Skin of body (tissue), 2 donors: Measurements from ENCODE around the gene RTN3. TPM values are rescaled to one million over a fixed set of nuclear protein-coding genes. Genes with fewer than 3 reads are reported as not detected.
"Not testable (repeated sequence)": the region's sequence is repeated elsewhere in the genome, so short reads cannot be mapped to it uniquely, and the experiment has no call there.

Experiments
- DNase-seq: peaks from one replicate; lab custom pipeline; 2025; lab: John Stamatoyannopoulos, UW
- total RNA-seq: library from RNA; depleted of rRNA; stranded (reverse); fragments of >200 nt; gene quantifications from one replicate; pipeline ENCODE4 v1.2.3, GENCODE V29; 2014

RTN3 gene
- total RNA-seq, 1 donor from 2014 or later: 60.0 TPM

DNA sequence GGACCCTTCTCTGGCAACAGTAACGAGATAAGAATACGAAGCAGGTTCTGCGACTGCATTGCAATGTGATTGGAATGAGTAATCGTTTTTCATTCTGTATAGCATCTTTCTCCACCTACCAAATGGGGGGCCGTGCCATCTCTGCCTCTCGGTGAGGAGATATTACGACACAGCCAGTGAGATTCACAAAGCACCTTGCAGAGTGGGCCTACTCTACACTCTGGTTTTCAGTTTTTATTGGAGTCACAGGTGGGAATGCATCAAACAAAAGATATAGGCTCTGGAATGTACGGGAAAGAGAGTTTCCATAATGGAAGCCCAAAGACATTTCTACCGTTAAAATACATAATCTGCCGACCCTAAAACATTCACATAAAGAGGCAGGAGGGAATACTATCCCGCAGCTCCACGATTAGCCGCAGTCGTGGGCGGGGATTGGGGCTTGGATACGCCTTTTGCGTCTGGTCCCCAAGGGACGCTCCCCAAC lies 423 bp upstream of the RTN3 start:
- no peak for DNase-seq

DNA sequence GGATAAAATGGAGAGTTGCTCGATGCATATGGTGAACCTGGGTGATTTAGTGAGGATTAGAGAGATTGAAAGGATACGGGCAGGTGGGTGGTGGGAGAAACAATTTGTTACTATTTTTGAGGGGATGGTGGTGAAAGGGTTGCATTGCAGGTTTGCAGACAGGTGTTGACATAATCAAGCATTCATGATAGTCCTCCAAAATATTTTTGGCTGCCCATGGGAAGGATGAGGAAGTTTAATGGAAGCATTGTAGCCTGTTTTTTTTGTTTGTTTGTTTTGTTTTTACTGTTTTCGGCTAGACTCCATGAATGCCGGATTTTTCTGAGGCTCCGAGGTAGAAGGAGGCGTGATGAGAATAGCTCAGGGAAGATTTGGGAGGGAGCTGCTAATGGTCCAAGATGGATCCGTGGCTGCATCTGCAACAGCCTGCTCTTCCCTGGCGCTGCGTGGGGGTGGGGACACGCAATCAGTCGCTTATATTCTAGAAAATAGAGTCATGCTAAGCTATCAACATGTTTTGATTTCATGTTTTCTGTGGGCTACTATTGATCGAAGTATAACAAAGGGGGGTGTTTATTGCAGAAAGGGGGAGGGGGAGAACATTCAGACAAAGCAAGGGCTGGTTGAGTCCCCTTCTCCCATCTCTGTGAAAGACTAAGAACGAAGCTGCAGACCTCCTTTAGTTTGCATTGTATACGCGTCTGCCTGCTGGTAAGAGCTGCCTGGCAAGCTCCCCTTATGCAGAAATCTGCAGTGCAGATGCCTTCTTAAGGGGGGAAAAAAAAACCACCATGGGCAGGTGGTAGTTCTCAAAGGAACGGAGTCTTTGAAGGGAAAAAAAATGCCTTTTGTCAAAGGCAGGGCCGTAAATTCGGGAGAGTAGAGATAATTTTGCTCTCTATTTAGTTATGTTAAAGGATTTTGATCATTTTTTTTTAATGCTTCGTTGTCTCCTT lies 1.0 kb downstream of the RTN3 start:
- DNase-seq: peak; percentile 68

- no peak for DNase-seq
Measured at GRCh38 chr11:63683133-63683991, 2.1 kb downstream of the RTN3 start.

GRCh38 chr11:63685158-63685721 lies 3.9 kb downstream of the RTN3 start:
- DNase-seq: not testable (repeated sequence)

DNA sequence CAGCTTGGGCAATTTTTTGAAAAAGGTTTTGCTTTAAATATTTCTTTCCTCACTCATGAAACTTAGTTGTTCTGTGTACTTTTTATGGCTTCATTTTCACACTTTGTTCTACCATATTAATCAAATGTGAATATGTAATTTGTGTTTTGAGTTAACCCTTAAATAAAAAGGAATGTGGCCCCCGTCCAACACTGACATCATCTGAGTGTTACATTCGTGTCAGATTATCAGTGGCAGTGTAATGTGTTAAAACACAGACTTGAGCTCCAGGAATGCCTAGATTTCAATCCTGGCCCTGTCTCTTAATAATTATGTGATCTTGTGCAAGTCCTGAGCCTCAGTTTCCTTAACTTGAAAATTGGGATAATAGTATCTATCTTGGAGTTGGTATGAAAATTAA lies 5.6 kb downstream of the RTN3 start:
- DNase-seq: peak; percentile 32

GRCh38 chr11:63687845-63688244 lies 6.5 kb downstream of the RTN3 start:
- DNase-seq: no peak

DNA sequence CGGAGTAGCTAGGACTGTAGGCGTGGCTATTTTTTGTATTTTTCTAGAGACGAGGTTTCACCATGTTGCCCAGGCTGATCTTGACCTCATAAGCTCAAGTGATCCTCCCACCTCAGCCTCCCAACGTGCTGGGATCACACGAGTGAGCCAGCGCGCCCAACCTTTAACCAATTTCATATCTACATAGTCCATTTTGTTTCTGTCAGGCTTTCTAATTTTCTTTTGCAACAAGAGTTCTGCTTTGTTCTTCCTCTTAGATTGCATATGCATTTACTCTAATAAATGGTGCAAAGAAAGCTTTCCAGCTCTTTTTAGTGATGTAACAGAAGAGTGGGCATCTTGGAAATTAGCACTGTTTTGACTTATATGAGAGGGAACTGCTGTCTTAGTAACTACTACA lies 13.3 kb downstream of the RTN3 start:
- DNase-seq: no peak

GRCh38 chr11:63698976-63699733 lies 17.9 kb downstream of the RTN3 start:
- peak; percentile 7 for DNase-seq

DNA sequence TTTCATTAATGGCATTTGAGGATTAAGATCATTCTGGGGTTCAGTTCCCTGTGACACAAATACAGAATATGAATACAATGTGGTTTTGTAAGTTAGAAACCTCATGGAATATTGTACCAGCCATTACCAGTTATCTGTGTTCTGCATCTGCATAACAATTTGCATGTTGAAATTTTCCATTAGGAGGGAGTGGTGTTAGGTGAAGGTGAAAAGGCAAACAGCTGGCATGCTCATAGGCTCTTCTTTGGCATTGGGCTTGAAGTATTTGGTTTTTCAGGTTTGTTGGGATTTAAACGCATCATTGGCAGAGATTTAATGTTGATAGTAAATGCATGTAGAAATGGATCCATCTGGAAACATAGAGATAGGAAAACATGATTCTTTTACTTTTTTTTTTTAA lies 18.6 kb downstream of the RTN3 start:
- DNase-seq: no peak

DNA sequence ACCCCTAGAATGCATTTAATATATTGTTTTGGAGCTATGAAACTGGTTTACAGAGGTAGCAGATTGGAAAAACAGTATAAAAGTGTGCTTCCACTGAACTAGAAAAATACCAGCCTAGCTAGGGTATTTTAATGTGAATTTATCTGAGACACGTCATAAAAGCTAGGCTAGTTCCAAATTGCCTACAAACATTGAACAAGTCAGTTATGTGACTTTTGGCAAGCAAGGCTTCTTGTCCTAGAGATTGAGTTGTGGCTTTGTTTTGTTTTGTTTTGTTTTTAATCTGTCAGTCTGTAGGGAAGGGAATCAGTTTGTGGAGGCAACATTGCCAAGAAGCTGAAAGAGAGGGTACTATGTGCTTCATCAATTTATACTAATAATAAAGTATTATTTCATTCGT lies 24.2 kb downstream of the RTN3 start:
- no peak for DNase-seq

GRCh38 chr11:63708764-63709163 lies 27.5 kb downstream of the RTN3 start:
- DNase-seq: no peak

DNA sequence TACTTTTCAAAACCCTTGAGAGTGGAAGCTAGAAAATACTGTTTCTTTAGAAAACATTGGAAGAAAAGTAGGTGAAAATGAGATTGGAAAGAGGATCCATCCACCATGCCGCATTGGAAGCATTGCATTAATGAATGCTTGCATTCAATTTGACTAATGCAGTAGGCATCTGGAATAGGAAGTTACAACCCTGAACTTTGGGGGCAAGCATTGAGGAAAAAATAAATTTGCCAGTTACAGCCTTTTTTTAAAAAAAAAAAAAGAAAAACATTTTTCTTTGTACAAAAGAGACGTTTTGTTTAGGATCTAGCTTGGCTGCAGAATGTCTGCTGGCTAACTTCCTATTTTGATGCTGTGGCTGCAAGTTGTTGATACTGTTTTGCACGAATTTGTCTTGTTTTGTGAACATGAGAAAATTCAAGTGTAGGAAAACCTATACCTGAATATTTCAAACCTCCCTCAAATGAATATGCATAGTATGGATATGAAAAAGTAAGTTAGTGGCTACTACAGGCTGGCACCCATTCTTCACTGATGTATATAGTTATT lies 28.1 kb downstream of the RTN3 start:
- DNase-seq: no peak

DNA sequence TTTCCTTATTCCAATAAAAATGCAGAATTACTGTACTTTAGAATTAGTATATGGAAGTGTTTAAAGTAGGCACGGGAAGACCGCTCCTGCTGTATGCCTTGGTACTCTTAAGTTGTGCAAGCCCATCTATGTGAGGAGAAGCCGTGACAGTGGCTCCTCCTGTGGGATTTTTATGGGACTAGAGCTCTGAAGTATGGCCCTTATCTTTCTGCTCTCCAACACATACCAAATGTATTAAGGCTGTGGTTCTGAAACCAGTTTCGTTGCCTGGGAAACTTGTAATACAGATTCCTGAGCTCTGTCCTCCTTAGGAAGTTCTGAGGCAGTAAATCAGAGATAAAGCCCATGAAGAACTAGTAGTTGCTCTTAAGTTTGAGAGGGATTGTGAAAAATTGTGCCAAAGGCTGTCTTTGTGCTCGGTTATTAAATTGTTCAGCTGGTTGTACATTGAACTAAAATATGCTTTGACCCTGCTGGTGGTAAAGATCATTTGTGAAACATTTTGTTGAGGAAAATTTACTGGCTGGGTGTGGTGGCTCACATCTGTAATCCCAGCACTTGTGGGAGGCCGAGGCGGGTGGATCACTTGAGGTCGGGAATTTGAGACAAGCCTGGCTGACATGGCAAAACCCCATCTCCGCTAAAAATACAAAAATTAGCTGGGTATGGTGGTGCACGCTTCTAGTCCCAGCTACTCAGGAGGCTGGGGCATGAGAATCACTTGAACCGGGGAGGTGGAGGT lies 29.3 kb downstream of the RTN3 start:
- DNase-seq: peak; percentile 7

DNA sequence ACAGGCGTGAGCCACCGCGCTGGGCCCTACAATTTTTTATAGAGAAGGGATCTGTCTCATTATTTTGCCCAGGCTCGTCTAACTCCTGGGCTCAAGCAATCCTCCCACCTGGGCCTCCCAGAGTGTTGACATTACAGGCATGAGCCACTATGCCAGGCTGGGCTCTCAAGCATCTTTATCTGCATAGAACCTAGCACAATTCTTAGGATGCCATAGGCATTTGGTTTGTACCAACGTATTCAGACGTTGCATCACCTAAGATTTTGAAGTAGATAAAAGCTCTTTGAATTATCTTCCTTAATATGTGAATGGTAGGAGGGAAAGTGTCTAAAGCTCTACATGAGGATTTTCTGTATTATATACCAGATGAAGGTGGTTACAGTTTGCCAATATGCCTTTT lies 30.5 kb downstream of the RTN3 start:
- no peak for DNase-seq

DNA sequence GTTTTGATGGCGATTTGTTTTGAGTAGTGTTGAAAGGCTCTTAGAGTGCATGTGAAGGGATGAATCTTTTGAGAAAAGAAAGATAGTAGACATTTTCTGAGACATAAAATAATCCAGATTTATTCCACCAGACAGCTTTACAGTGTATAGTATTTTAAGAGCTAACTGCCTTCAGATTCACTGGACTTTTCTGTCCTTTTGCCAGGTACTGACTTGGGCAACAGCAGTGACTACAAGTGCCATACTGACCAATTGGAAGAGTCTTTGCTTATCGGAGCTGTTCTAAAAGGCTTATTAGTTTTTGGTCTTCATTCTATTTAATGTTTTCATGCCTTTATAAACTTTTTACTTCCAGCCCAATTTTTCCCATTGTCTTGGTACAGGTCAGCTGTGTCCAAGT lies 32.5 kb downstream of the RTN3 start:
- DNase-seq: no peak

DNA sequence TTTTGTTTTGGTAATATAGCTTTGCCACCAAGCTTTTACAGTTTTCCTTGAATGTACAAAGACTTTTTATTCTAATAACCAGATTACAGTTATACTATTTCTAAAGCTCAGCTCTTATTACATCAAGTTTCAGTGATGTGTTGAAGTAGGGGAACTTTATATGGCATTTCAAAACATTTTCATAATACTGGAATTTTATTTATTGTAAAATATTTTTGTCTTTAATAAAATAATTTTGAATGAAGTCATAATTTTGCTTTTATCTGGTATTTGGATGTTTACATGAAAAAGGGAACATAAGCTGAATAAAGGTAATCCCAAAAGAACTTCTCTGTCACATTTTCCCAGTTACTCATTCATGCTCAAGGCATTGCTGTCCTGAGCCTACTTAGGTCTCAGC lies 34.7 kb downstream of the RTN3 start:
- DNase-seq: no peak

GRCh38 chr11:63719001-63719400 lies 37.7 kb downstream of the RTN3 start:
- no peak for DNase-seq

DNA sequence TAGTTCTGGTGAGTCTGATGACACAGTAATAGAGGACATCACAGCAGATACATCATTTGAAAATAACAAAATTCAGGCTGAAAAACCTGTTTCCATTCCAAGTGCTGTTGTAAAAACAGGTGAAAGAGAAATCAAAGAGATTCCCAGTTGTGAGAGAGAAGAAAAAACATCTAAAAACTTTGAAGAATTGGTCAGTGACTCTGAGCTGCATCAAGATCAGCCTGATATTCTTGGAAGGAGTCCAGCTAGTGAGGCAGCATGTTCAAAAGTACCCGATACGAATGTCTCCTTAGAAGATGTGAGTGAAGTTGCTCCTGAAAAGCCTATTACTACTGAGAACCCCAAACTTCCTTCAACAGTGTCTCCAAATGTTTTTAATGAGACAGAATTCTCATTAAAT lies 38.7 kb downstream of the RTN3 start:
- DNase-seq: no peak

- DNase-seq: no peak
Measured at GRCh38 chr11:63720611-63721010, 39.3 kb downstream of the RTN3 start.

GRCh38 chr11:63729326-63729725 lies 48.0 kb downstream of the RTN3 start:
- DNase-seq: no peak
